Measurements from ENCODE around the gene GLRX5. TPM values are rescaled to one million over a fixed set of nuclear protein-coding genes. Genes with fewer than 3 reads are reported as not detected.

GLRX5 gene
- total RNA-seq, 1 experiment from 2014 or later: 60.1 TPM

GRCh38 chr14:95507701-95508103 is 27.1 kb upstream of the GLRX5 start (continued):
- TF ChIP-seq ZFX (IDR thresholded peaks at IDR 0.05) (no peak), FOSL1 (IDR thresholded peaks at IDR 0.05; ENCODE audit: low read depth) (peak; percentile 38; the same call in 1 of the 2 replicates), RAD21 (IDR thresholded peaks at IDR 0.05; ENCODE audit: low read depth) (no peak), CEBPB (IDR thresholded peaks at IDR 0.05; ENCODE audit: low read depth) (no peak), TCF7L2 (IDR thresholded peaks at IDR 0.05; ENCODE audit: borderline replicate concordance, extremely low read depth, insufficient read depth, insufficient read length) (no peak), EZH2phosphoT487 (IDR thresholded peaks at IDR 0.05; ENCODE audit: borderline replicate concordance) (no peak)

GRCh38 chr14:95508377-95508776 is 26.5 kb upstream of the GLRX5 start:
- ATAC-seq (0 out of 2 replicates have a peak, but pooled peaks have one; percentile 5), DNase-seq (ENCODE audit: low read depth, low spot score) (no peak)
- Histone ChIP-seq H3K4me1 (ENCODE audit: control insufficient read depth in 1 of 2, insufficient read depth in 2 of 2, low read length in 2 of 2) (peaks cover 11 to 18% of the 10 kb centered on the region in 2 experiments), H3K4me2 (ENCODE audit: low read length) (peak overlapping the region; percentile 34; the same call in 1 of the 2 replicates), H2AFZ (ENCODE audit: low read depth, low read length, poor library complexity, severe bottlenecking) (no peak overlapping the region), H3K27ac (ENCODE audit: low read depth, low read length) (0 out of 2 replicates have a peak overlapping the region, but pooled peaks have one; percentile 5), H3K79me2 (ENCODE audit: insufficient read depth, low read length) (no peaks in the 10 kb centered on the region), H3K9me2 (ENCODE audit: insufficient read depth) (no peaks in the 10 kb centered on the region), H3K27me3 (ENCODE audit: insufficient read depth, low read length) (no peaks in the 10 kb centered on the region), H3K4me3 (replicated peaks in 1 of 2; ENCODE audit: low read depth in 1 of 2, low read length in 2 of 2) (no peak overlapping the region), H3K36me3 (ENCODE audit: control insufficient read depth in 1 of 2, insufficient read depth in 2 of 2, low read length in 2 of 2) (no peaks in the 10 kb centered on the region), H3K9me3 (ENCODE audit: control insufficient read depth in 1 of 2, insufficient read depth in 1 of 2, low read depth in 1 of 2, low read length in 2 of 2) (no peaks in the 10 kb centered on the region), H4K20me1 (ENCODE audit: insufficient read depth) (no peaks in the 10 kb centered on the region), H3K9ac (ENCODE audit: low read length) (no peak overlapping the region)
- RAD21 ChIA-PET (ENCODE audit: low non-redundant PET in 1 of 2, low total read pairs in 2 of 2, uncharacterized antibody in 2 of 2, unreplicated experiment in 2 of 2): interaction anchor here in 1 of 2 experiments (1.5 kb wide), 1 partner anchor 66 kb away, joined by 3 read pairs; no protein-coding TSS in a partner anchor
- intact Hi-C loops (cut with micrococcal nuclease): no loop called here
- CTCF ChIA-PET: interaction anchor here (0.8 kb wide), 1 partner anchor 19 kb away, joined by 3 read pairs; no protein-coding TSS in a partner anchor
- POLR2A ChIA-PET: no interaction called here
- TF ChIP-seq ZFX (IDR thresholded peaks at IDR 0.05): no peak
- TF ChIP-seq SRF (IDR thresholded peaks at IDR 0.05; ENCODE audit: low read depth): no peak
- no peak for TF ChIP-seq TCF7L2 (IDR thresholded peaks at IDR 0.05; ENCODE audit: borderline replicate concordance, extremely low read depth, insufficient read depth, insufficient read length)
- TF ChIP-seq ZBTB33 (IDR thresholded peaks at IDR 0.05; ENCODE audit: extremely low read depth, insufficient replicate concordance, low read length): no peak
- TF ChIP-seq EZH2 (IDR thresholded peaks at IDR 0.05): no peak
- TF ChIP-seq CTCF (IDR thresholded peaks at IDR 0.05 in 2 of 3, conservative IDR thresholded peaks at IDR 0.05 in 1 of 3; ENCODE audit: borderline replicate concordance in 1 of 3, insufficient read depth in 1 of 3, low read depth in 2 of 3, low read length in 2 of 3): no peak
- TF ChIP-seq EGR1 (IDR thresholded peaks at IDR 0.05; ENCODE audit: low read depth): no peak
- no peak for TF ChIP-seq SIN3A (IDR thresholded peaks at IDR 0.05; ENCODE audit: low read depth)
- TF ChIP-seq ZNF274 (IDR thresholded peaks at IDR 0.05; ENCODE audit: low read depth, low read length): no peak
- TF ChIP-seq CEBPB (IDR thresholded peaks at IDR 0.05; ENCODE audit: low read depth): no peak
- no peak for TF ChIP-seq EZH2phosphoT487 (IDR thresholded peaks at IDR 0.05; ENCODE audit: borderline replicate concordance)
- no peak for TF ChIP-seq ATF3 (IDR thresholded peaks at IDR 0.05)
- no peak for TF ChIP-seq MAX (IDR thresholded peaks at IDR 0.05)
- no peak for TF ChIP-seq POLR2A (IDR thresholded peaks at IDR 0.05; ENCODE audit: borderline replicate concordance, extremely low read depth, insufficient read depth, insufficient read length)
- TF ChIP-seq FOSL1 (IDR thresholded peaks at IDR 0.05; ENCODE audit: low read depth): no peak
- TF ChIP-seq POLR2AphosphoS5 (IDR thresholded peaks at IDR 0.05; ENCODE audit: low read depth, low read length): no peak
- BruUV-seq (replicated peaks): no TSS peak
